Measurements from ENCODE around the gene DNM3. TPM values are rescaled to one million over a fixed set of nuclear protein-coding genes. Genes with fewer than 3 reads are reported as not detected.

DNM3 gene
- total and polyA plus RNA-seq, 12 donors = 7.2 to 78.6 (median 18.4) TPM

- no peak for TF ChIP-seq CTCF (IDR thresholded peaks at IDR 0.05)
- no peak for TF ChIP-seq POLR2A (IDR thresholded peaks at IDR 0.05)
Measured at GRCh38 chr1:172139196-172139595, 297.9 kb downstream of the DNM3 start.

GRCh38 chr1:172140072-172140471, 298.8 kb downstream of the DNM3 start:
- H3K4me1 ChIP-seq (replicated peaks in 1 of 2) = peaks cover 0 to 12% of the 10 kb centered on the region in 2 donors
- no peaks in the 10 kb centered on the region for H3K36me3 ChIP-seq (replicated peaks in 1 of 2)
- intact Hi-C loops (cut with DNase I) = no loop called here
- no peak for DNase-seq
- H3K9me3 ChIP-seq (replicated peaks in 1 of 3) = no peaks in the 10 kb centered on the region
- no peaks in the 10 kb centered on the region for H3K27me3 ChIP-seq
- TF ChIP-seq CTCF (IDR thresholded peaks at IDR 0.05) = no peak
- no peak for TF ChIP-seq POLR2A (IDR thresholded peaks at IDR 0.05)
- 67 to 75% (median 68%) methylated on average over 3 of the region's 3 CpGs for WGBS, 4 donors
- peak overlapping the region in 1 of 4 donors; percentile 53 for H3K4me3 ChIP-seq
- no peak overlapping the region for H3K27ac ChIP-seq

More at GRCh38 chr1:172139196-172139595, 297.9 kb downstream of the DNM3 start:
- DNase-seq = no peak
- Histone ChIP-seq H3K27ac (no peak overlapping the region), H3K4me3 (peak overlapping the region in 1 of 4 donors; percentile 53), H3K36me3 (replicated peaks in 1 of 2) (no peaks in the 10 kb centered on the region), H3K27me3 (no peaks in the 10 kb centered on the region), H3K9me3 (replicated peaks in 1 of 3) (no peaks in the 10 kb centered on the region), H3K4me1 (replicated peaks in 1 of 2) (peaks cover 0 to 12% of the 10 kb centered on the region in 2 donors)
- intact Hi-C loops (cut with DNase I) = no loop called here
- WGBS, 4 donors = 64 to 70% (median 67%) methylated on average over 1 of the region's 1 CpG

GRCh38 chr1:172140591-172140990, 299.3 kb downstream of the DNM3 start:
- H3K27ac ChIP-seq = no peak overlapping the region
- H3K4me3 ChIP-seq = peak overlapping the region in 1 of 4 donors; percentile 53

GRCh38 chr1:172141341-172141881, 300.1 kb downstream of the DNM3 start:
- H3K4me3 ChIP-seq = peak overlapping the region in 1 of 4 donors; percentile 53
- intact Hi-C loops (cut with DNase I) = no loop called here
- H3K9me3 ChIP-seq (replicated peaks in 1 of 3) = no peaks in the 10 kb centered on the region
- H3K27ac ChIP-seq = peak overlapping the region in 4 of 5 donors; percentile 12 to 67 (median 40)
- WGBS, 4 donors = 59 to 69% (median 66%) methylated on average over 7 of the region's 7 CpGs
- no peaks in the 10 kb centered on the region for H3K36me3 ChIP-seq (replicated peaks in 1 of 2)
- TF ChIP-seq POLR2A (IDR thresholded peaks at IDR 0.05) (no peak), CTCF (IDR thresholded peaks at IDR 0.05) (no peak)
- DNase-seq = no peak
- H3K4me1 ChIP-seq (replicated peaks in 1 of 2) = peaks cover 8 to 23% of the 10 kb centered on the region in 2 donors
- H3K27me3 ChIP-seq = no peaks in the 10 kb centered on the region

More at GRCh38 chr1:172140591-172140990, 299.3 kb downstream of the DNM3 start:
- DNase-seq = no peak
- no peaks in the 10 kb centered on the region for H3K9me3 ChIP-seq (replicated peaks in 1 of 3)
- no peak for TF ChIP-seq CTCF (IDR thresholded peaks at IDR 0.05)
- no peak for TF ChIP-seq POLR2A (IDR thresholded peaks at IDR 0.05)
- intact Hi-C loops (cut with DNase I) = no loop called here
- H3K4me1 ChIP-seq (replicated peaks in 1 of 2) = peaks cover under 1 to 15% of the 10 kb centered on the region in 2 donors
- no peaks in the 10 kb centered on the region for H3K36me3 ChIP-seq (replicated peaks in 1 of 2)
- H3K27me3 ChIP-seq = no peaks in the 10 kb centered on the region

All from adrenal gland (tissue), 12 donors.